ENCODE measurements around the gene SPTBN2. TPM values are rescaled to one million over a fixed set of nuclear protein-coding genes. Genes with fewer than 3 reads are reported as not detected.
A peak's percentile ranks its signal among the peaks of the same experiment; 100 is the strongest.

The SPTBN2 gene
- total RNA-seq, 1 experiment from 2014 or later: 37.6 TPM

DNA sequence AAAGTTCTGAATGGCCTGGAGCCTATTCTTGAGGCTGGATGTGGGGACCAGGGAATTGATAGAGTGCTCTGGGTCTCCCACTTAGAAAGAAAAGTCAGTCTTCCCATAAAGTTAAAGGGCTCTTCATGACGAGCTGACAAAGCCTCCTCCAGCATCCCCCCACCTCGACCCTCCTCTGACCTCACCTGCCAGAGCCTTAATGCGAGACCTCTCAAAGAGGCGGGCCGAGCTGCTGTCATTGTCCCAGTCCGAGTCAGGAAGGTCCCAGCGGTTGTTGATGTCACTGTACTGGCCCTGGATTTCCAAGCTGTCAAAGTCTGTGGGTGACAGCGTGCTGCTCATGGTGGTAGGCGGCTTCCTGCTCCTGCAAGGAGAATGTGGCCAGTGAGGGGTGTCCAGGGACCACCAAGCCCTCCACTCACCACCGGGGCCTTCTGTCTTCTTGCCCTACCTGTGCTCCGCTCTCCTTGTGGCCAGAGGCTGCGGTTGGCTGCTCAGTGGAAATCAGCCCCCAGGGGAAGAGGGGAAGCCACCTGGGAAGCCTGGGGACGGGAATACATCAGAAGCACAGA is 8.0 kb downstream of the SPTBN2 start:
- peaks cover 8% of the 10 kb centered on the region for H3K36me3 Mint-ChIP-seq (ENCODE audit: insufficient read depth, unreplicated experiment)
- CTCF ChIA-PET: interaction anchor here (0.6 kb wide), 1 partner anchor 86 kb away, joined by 3 read pairs; no protein-coding TSS in a partner anchor
- H3K27me3 Mint-ChIP-seq (ENCODE audit: insufficient read depth, unreplicated experiment): no peaks in the 10 kb centered on the region

DNA sequence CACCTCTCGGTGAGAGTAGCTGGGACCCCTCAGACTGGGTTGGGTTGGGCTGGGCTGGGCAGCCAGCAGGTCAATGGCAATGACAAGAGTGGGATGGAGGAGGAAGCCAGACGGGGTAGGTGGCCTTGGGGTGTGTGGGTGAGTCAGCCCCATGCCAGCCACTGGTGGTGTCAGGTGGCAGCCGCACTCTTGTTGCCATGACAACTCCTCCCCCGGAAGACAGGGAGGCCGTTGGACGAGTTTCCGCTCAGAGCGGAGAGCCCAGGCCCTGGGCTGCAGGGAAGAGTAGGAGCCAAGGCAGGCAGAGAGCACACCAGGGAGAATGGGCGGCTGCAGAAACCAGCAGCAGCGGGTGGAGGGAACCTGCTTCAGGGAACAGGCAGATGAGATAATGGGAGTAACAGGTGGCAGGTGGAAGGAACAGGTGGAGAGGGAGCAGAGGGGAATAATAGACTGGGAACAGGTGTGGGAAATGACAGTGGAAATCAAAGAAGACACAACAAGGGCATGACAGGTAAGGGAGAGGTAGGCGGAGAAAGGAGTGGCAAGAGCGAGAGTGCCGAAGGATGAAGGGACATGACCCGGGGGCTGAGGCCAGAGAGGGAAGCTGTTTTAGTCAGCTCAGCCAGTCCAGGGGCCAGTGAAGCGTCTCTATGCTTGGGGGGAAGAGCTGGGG is 8.7 kb downstream of the SPTBN2 start:
- intact Hi-C loops (cut with micrococcal nuclease; ENCODE audit: unreplicated experiment): no loop called here

More for the DNA sequence above, 8.0 kb downstream of the SPTBN2 start:
- H3K9me3 ChIP-seq: no peaks in the 10 kb centered on the region
- Mint-ChIP-seq H3K4me3 (ENCODE audit: unreplicated experiment) (no peak overlapping the region), H3K4me1 (ENCODE audit: low read depth, unreplicated experiment) (peaks cover 27% of the 10 kb centered on the region), H3K27ac (ENCODE audit: unreplicated experiment) (peak overlapping the region; percentile 48), H3K9me3 (ENCODE audit: unreplicated experiment) (no peaks in the 10 kb centered on the region)
- no peaks in the 10 kb centered on the region for H3K36me3 ChIP-seq (ENCODE audit: control insufficient read depth, insufficient read depth, low read length)
- no TSS peak for BruUV-seq (replicated peaks)
- no peaks in the 10 kb centered on the region for H3K27me3 ChIP-seq (replicated peaks; ENCODE audit: control insufficient read depth, insufficient read depth, low read length)
- intact Hi-C loops (cut with micrococcal nuclease; ENCODE audit: unreplicated experiment): no loop called here
- H3K4me1 ChIP-seq: 0 out of 2 replicates have a peak, but pooled peaks cover 14% of the 10 kb centered on the region
- TF ChIP-seq, protein P1, sequence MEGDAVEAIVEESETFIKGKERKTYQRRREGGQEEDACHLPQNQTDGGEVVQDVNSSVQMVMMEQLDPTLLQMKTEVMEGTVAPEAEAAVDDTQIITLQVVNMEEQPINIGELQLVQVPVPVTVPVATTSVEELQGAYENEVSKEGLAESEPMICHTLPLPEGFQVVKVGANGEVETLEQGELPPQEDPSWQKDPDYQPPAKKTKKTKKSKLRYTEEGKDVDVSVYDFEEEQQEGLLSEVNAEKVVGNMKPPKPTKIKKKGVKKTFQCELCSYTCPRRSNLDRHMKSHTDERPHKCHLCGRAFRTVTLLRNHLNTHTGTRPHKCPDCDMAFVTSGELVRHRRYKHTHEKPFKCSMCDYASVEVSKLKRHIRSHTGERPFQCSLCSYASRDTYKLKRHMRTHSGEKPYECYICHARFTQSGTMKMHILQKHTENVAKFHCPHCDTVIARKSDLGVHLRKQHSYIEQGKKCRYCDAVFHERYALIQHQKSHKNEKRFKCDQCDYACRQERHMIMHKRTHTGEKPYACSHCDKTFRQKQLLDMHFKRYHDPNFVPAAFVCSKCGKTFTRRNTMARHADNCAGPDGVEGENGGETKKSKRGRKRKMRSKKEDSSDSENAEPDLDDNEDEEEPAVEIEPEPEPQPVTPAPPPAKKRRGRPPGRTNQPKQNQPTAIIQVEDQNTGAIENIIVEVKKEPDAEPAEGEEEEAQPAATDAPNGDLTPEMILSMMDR (IDR thresholded peaks at IDR 0.05; ENCODE audit: insufficient read depth in 1 of 2, low read depth in 1 of 2, low read length in 1 of 2, severe bottlenecking in 1 of 2, unreplicated experiment in 1 of 2): no peak
- H3K4me3 ChIP-seq (ENCODE audit: low read depth, low read length): no peak overlapping the region
- POLR2A ChIA-PET: no interaction called here
- DNase-seq: no peak

DNA sequence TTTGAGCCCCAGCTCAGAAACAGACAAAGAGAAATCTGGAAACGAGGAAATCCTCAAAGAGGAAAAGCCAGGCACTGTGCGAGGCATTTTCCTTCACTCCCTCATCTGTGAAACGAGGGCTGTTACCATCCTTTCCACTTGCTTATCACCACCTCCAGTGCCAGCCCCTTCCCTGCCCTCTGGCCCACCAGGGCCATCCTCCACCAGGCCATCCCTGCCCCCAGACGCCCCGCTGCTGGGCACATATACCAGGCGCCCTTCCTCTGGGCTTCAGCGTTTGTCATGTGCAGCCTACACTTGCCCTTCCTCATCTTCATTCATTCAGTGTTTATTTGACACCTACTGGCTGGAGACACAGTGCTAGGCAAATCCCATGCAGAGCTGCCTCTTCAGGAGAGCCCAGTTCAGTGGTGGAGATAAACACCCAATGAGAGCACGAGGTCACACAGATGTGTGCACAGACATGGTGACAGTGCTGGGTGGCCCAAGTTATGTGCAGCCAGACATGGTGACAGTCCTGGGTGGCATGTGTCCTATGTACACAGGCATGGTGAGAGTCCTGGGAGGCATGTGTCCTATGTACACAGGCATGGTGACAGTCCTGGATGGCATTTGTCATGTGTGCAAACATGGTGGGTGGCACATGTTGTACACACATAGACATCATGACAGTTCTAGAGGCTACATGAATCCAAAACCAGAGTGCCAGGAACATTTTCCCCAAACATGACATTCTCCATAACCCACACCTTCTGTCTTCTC is 9.7 kb downstream of the SPTBN2 start:
- TF ChIP-seq, protein P1 (IDR thresholded peaks at IDR 0.05; ENCODE audit: insufficient read depth in 1 of 2, low read depth in 1 of 2, low read length in 1 of 2, severe bottlenecking in 1 of 2, unreplicated experiment in 1 of 2): no peak
- Mint-ChIP-seq H3K4me1 (ENCODE audit: low read depth, unreplicated experiment) (peaks cover 27% of the 10 kb centered on the region), H3K27ac (ENCODE audit: unreplicated experiment) (no peak overlapping the region), H3K9me3 (ENCODE audit: unreplicated experiment) (no peaks in the 10 kb centered on the region), H3K4me3 (ENCODE audit: unreplicated experiment) (no peak overlapping the region), H3K36me3 (ENCODE audit: insufficient read depth, unreplicated experiment) (peaks cover 8% of the 10 kb centered on the region), H3K27me3 (ENCODE audit: insufficient read depth, unreplicated experiment) (no peaks in the 10 kb centered on the region)
- H3K27me3 ChIP-seq (replicated peaks; ENCODE audit: control insufficient read depth, insufficient read depth, low read length): no peaks in the 10 kb centered on the region
- H3K4me1 ChIP-seq: 0 out of 2 replicates have a peak, but pooled peaks cover 14% of the 10 kb centered on the region
- DNase-seq: no peak
- POLR2A ChIA-PET: no interaction called here
- H3K36me3 ChIP-seq (ENCODE audit: control insufficient read depth, insufficient read depth, low read length): no peaks in the 10 kb centered on the region
- no TSS peak for BruUV-seq (replicated peaks)
- H3K9me3 ChIP-seq: no peaks in the 10 kb centered on the region
- H3K4me3 ChIP-seq (ENCODE audit: low read depth, low read length): no peak overlapping the region
- intact Hi-C loops (cut with micrococcal nuclease; ENCODE audit: unreplicated experiment): no loop called here
- CTCF ChIA-PET: no interaction called here

More for the DNA sequence above, 8.7 kb downstream of the SPTBN2 start:
- Histone ChIP-seq H3K36me3 (ENCODE audit: control insufficient read depth, insufficient read depth, low read length) (no peaks in the 10 kb centered on the region), H3K4me1 (0 out of 2 replicates have a peak, but pooled peaks cover 14% of the 10 kb centered on the region), H3K9me3 (no peaks in the 10 kb centered on the region), H3K27me3 (replicated peaks; ENCODE audit: control insufficient read depth, insufficient read depth, low read length) (no peaks in the 10 kb centered on the region), H3K4me3 (ENCODE audit: low read depth, low read length) (no peak overlapping the region)
- peaks cover 8% of the 10 kb centered on the region for H3K36me3 Mint-ChIP-seq (ENCODE audit: insufficient read depth, unreplicated experiment)
- BruUV-seq (replicated peaks): no TSS peak
- ChIA-PET CTCF (interaction anchor here (0.6 kb wide), 1 partner anchor 86 kb away, joined by 3 read pairs; no protein-coding TSS in a partner anchor), POLR2A (no interaction called here)
- H3K27ac Mint-ChIP-seq (ENCODE audit: unreplicated experiment): peak overlapping the region; percentile 48
- TF ChIP-seq, protein P1 (IDR thresholded peaks at IDR 0.05; ENCODE audit: insufficient read depth in 1 of 2, low read depth in 1 of 2, low read length in 1 of 2, severe bottlenecking in 1 of 2, unreplicated experiment in 1 of 2): no peak
- H3K4me1 Mint-ChIP-seq (ENCODE audit: low read depth, unreplicated experiment): peaks cover 27% of the 10 kb centered on the region
- no peaks in the 10 kb centered on the region for H3K9me3 Mint-ChIP-seq (ENCODE audit: unreplicated experiment)
- peak overlapping the region; percentile 8 for H3K4me3 Mint-ChIP-seq (ENCODE audit: unreplicated experiment)
- H3K27me3 Mint-ChIP-seq (ENCODE audit: insufficient read depth, unreplicated experiment): no peaks in the 10 kb centered on the region
- peak; percentile 34 to 72 for DNase-seq

Data from Caco-2 (cell line).